Measurements from ENCODE around the gene EGFL6. TPM values are rescaled to one million over a fixed set of nuclear protein-coding genes. Genes with fewer than 3 reads are reported as not detected.
A peak's percentile ranks its signal among the peaks of the same experiment; 100 is the strongest.

EGFL6 gene
- total and polyA plus RNA-seq, 2 of the 13 experiments (the other 11 are each of a cell fraction or from before 2014, with no cell fraction given): not detected

- no peak for TF ChIP-seq ZBTB40 (IDR thresholded peaks at IDR 0.05)
- no peak for TF ChIP-seq ZBTB40 (CRISPR knock-in tag; IDR thresholded peaks at IDR 0.05)
- TF ChIP-seq, protein P1, sequence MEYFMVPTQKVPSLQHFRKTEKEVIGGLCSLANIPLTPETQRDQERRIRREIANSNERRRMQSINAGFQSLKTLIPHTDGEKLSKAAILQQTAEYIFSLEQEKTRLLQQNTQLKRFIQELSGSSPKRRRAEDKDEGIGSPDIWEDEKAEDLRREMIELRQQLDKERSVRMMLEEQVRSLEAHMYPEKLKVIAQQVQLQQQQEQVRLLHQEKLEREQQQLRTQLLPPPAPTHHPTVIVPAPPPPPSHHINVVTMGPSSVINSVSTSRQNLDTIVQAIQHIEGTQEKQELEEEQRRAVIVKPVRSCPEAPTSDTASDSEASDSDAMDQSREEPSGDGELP (IDR thresholded peaks at IDR 0.05; ENCODE audit: borderline replicate concordance, low read depth): no peak
- TF ChIP-seq NFKB2 (CRISPR knock-in tag; IDR thresholded peaks at IDR 0.05; ENCODE audit: borderline replicate concordance): no peak
- TF ChIP-seq GZF1 (CRISPR knock-in tag; IDR thresholded peaks at IDR 0.05): no peak
- TF ChIP-seq NFE2L1 (CRISPR knock-in tag; IDR thresholded peaks at IDR 0.05; ENCODE audit: borderline replicate concordance): no peak
- no peak for TF ChIP-seq ZNF329 (CRISPR knock-in tag; IDR thresholded peaks at IDR 0.05; ENCODE audit: low read depth)
- peak; percentile 62 for TF ChIP-seq ZNF143 (CRISPR knock-in tag; IDR thresholded peaks at IDR 0.05)
- no peak for TF ChIP-seq ZNF256 (CRISPR knock-in tag; conservative IDR thresholded peaks at IDR 0.05)
- TF ChIP-seq HNRNPH1 (optimal IDR thresholded peaks at IDR 0.05; ENCODE audit: low read depth, low read length): no peak
- TF ChIP-seq ZSCAN25 (CRISPR knock-in tag; IDR thresholded peaks at IDR 0.05): no peak
- 0 out of 2 replicates have a peak, but pooled peaks have one; percentile 44 for TF ChIP-seq JUND (CRISPR knock-in tag; IDR thresholded peaks at IDR 0.05)
- TF ChIP-seq, protein P2, sequence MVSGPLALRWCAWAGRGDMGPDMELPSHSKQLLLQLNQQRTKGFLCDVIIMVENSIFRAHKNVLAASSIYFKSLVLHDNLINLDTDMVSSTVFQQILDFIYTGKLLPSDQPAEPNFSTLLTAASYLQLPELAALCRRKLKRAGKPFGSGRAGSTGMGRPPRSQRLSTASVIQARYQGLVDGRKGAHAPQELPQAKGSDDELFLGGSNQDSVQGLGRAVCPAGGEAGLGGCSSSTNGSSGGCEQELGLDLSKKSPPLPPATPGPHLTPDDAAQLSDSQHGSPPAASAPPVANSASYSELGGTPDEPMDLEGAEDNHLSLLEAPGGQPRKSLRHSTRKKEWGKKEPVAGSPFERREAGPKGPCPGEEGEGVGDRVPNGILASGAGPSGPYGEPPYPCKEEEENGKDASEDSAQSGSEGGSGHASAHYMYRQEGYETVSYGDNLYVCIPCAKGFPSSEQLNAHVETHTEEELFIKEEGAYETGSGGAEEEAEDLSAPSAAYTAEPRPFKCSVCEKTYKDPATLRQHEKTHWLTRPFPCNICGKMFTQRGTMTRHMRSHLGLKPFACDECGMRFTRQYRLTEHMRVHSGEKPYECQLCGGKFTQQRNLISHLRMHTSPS (CRISPR knock-in tag; IDR thresholded peaks at IDR 0.05; ENCODE audit: low read depth): no peak
- TF ChIP-seq ZNF451 (CRISPR knock-in tag; IDR thresholded peaks at IDR 0.05): no peak
- no peak for TF ChIP-seq HHEX (CRISPR knock-in tag; IDR thresholded peaks at IDR 0.05)
- no peak for TF ChIP-seq ZSCAN12 (CRISPR knock-in tag; IDR thresholded peaks at IDR 0.05)
Measured at GRCh38 chrX:13652850-13653693, 83.7 kb downstream of the EGFL6 start, which contains the start of gene TCEANC (continued).
